GM23248 (cell line): ENCODE measurements around the gene C17orf114.
"Not testable (repeated sequence)": the region's sequence is repeated elsewhere in the genome, so short reads cannot be mapped to it uniquely, and the experiment has no call there.

Experiments used
- DNase-seq: peaks from one replicate; pipeline ENCODE4 v3.0.0-alpha.2; 2015
- H2AFZ ChIP-seq: fragments of 200-600 bp; sonication (generic); 2 replicates; pipeline ENCODE4 v1.6.1; 2016; ENCODE audit warnings: antibody characterized with exemption
- H3F3A ChIP-seq: fragments of 200-600 bp; sonication (generic); 2 replicates; pipeline ENCODE4 v1.6.1; 2016; ENCODE audit warnings: mild to moderate bottlenecking, antibody characterized with exemption, mixed run types; ENCODE audit not compliant: insufficient read depth
- H3K27ac ChIP-seq: fragments of 200-600 bp; sonication (generic); 2 replicates; pipeline ENCODE4 v1.5.1; 2016; ENCODE audit warnings: mild to moderate bottlenecking
- H3K27me3 ChIP-seq: fragments of 200-600 bp; sonication (generic); replicated peaks from 2 replicates; pipeline ENCODE4 v1.6.1; 2016; ENCODE audit warnings: mild to moderate bottlenecking; ENCODE audit not compliant: insufficient read depth
- H3K36me3 ChIP-seq: fragments of 200-600 bp; sonication (generic); 2 replicates; pipeline ENCODE4 v1.6.1; 2016; ENCODE audit warnings: low read depth, mild to moderate bottlenecking
- H3K4me1 ChIP-seq: fragments of 200-600 bp; sonication (generic); 2 replicates; pipeline ENCODE4 v1.6.1; 2016; ENCODE audit warnings: mild to moderate bottlenecking; ENCODE audit not compliant: insufficient read depth
- H3K4me2 ChIP-seq: fragments of 200-600 bp; sonication (generic); one replicate; pipeline ENCODE4 v1.6.1; 2016; ENCODE audit warnings: mild to moderate bottlenecking; ENCODE audit not compliant: unreplicated experiment
- H3K4me3 ChIP-seq: fragments of 200-600 bp; sonication (generic); 2 replicates; pipeline ENCODE4 v1.5.1; 2016; ENCODE audit warnings: mild to moderate bottlenecking
- H3K79me2 ChIP-seq: fragments of 200-600 bp; sonication (generic); 2 replicates; pipeline ENCODE4 v1.6.1; 2016; ENCODE audit warnings: mild to moderate bottlenecking; ENCODE audit not compliant: insufficient read depth
- H3K9ac ChIP-seq: fragments of 200-600 bp; sonication (generic); 2 replicates; pipeline ENCODE4 v1.6.1; 2016; ENCODE audit warnings: mild to moderate bottlenecking
- H3K9me2 ChIP-seq: fragments of 200-600 bp; sonication (generic); 2 replicates; pipeline ENCODE4 v1.6.1; 2016; ENCODE audit warnings: mixed run types, mild to moderate bottlenecking, moderate library complexity; ENCODE audit not compliant: insufficient read depth
- H3K9me3 ChIP-seq: fragments of 200-600 bp; sonication (generic); one replicate; pipeline ENCODE4 v1.6.1; 2017; ENCODE audit warnings: low read depth
- H4K20me1 ChIP-seq: fragments of 200-600 bp; sonication (generic); 2 replicates; pipeline ENCODE4 v1.6.0; 2016; ENCODE audit not compliant: insufficient read depth
- EZH2 ChIP-seq: fragments of 200-600 bp; sonication (generic); IDR thresholded peaks from 2 replicates; pipeline ENCODE4 v1.6.1; 2018; ENCODE audit warnings: antibody characterized with exemption, mild to moderate bottlenecking; ENCODE audit not compliant: insufficient read depth, poor library complexity, severe bottlenecking
- EZH2phosphoT487 ChIP-seq: fragments of 200-600 bp; sonication (generic); IDR thresholded peaks from 2 replicates; pipeline ENCODE4 v1.6.1; 2018; ENCODE audit warnings: antibody characterized with exemption, moderate library complexity, mild to moderate bottlenecking, low read depth; ENCODE audit not compliant: insufficient read depth
- WGBS, 2 experiments: methylation state at CpG; one replicate each; pipeline ENCODE4 v1.1.6; 2015 to 2017; ENCODE audit warnings: low lambda C conversion rate in 2 of 2, low coverage in 1 of 2; ENCODE audit errors: missing lambda C conversion rate in 2 of 2; 5-methylcytosine and 5-hydroxymethylcytosine counted together
- in situ Hi-C: fragments of 300-500 bp; cut with MboI; formaldehyde crosslinking; loops from 2 replicates; pipeline ENCODE4 v1.15.0; 2020

C17orf114 gene

DNA sequence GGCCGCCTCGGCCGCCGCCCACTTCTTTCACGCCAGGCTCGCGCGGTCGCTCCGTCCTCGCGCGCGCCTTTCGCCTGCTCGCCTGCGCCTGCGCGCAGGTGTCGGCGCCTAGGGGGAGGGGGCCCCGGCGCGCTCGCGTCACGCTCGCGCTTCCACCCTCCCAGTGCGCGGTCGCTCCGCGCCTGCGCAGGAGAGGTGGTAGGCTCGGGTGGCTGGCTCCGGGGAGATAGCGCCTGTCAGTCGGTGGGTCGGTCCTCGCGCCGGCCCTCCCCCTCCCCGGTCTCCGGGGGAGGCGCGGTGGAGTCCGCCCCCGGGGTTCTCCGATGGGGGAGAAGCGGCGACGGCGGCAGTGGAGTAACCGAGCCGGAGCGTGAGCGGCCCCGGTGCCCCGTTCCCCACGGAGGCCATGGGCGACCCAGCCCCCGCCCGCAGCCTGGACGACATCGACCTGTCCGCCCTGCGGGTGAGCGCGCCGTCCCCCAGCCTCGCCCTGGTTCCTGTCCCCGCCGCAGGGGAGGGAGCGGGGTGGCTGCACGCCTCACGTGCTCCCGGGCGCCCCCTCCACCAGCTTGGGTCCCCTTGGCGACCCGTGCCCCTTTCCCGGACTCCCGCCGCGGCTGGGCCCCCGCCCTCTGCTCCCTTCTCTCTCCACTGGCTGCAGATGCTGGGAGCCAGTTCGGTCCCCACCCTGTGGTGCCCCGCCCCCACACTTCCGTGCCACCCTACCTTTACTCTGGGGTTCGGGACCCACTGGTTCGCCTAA, 31.2 kb upstream of the C17orf114 start, which contains the start of gene MINK1:
MINK1 (plus strand) TSS at position 163 of the 763 bp plus-strand sequence; CDS start at position 407, 244 bp downstream.
- H3F3A ChIP-seq, result no peaks in the 10 kb centered on the region
- 1 to 3% methylated on average over 40 to 45 of the region's 91 CpGs for WGBS, 2 experiments
- no peaks in the 10 kb centered on the region for H3K36me3 ChIP-seq
- H2AFZ ChIP-seq, result peak within 1 kb of the TSS; percentile 73
- H3K4me1 ChIP-seq, result peaks cover 8% of the 10 kb centered on the region; the same call in 1 of the 2 replicates
- H3K27me3 ChIP-seq, result no peaks in the 10 kb centered on the region
- peak; percentile 97 for DNase-seq
- in situ Hi-C loops, result no loop called here
- TF ChIP-seq EZH2phosphoT487 (no peak), EZH2 (no peak)
- peaks cover 51% of the 10 kb centered on the region for H3K79me2 ChIP-seq
- H4K20me1 ChIP-seq, result peaks cover 11% of the 10 kb centered on the region
- peak within 1 kb of the TSS; percentile 91 for H3K4me2 ChIP-seq
- no peaks in the 10 kb centered on the region for H3K9me3 ChIP-seq
- H3K9ac ChIP-seq, result peak within 1 kb of the TSS; percentile 81
- H3K4me3 ChIP-seq, result peak within 1 kb of the TSS; percentile 78
- peak within 1 kb of the TSS; percentile 51 for H3K27ac ChIP-seq
- no peaks in the 10 kb centered on the region for H3K9me2 ChIP-seq

DNA sequence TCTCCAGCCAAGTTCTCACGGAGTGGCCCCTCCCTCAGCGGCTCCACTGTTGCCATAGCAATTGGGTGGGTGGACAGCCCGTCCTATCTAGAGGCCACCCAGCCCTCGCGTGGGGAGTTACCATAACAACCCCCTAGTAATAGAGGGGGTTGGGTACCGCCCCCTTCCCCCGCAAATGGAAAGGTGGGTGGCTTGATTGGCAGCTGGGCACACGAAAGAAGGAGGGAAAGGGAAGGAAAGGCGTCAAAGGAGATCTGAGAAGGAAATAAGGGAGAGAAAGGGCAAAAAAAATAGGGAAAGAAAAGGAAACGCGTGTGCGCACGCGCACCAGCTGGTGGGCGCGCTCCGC, 30.7 kb upstream of the C17orf114 start:
- in situ Hi-C loops, H3K9me3 ChIP-seq, H3K36me3 ChIP-seq, DNase-seq, H3K27me3 ChIP-seq, H3F3A ChIP-seq, H3K4me1 ChIP-seq, H3K9me2 ChIP-seq: not testable (repeated sequence)
- Histone ChIP-seq H4K20me1 (peaks cover 11% of the 10 kb centered on the region), H3K27ac (peak overlapping the region; percentile 51), H3K9ac (peak overlapping the region; percentile 81), H3K4me3 (peak overlapping the region; percentile 78), H3K79me2 (peaks cover 46% of the 10 kb centered on the region), H3K4me2 (peak overlapping the region; percentile 66), H2AFZ (peak overlapping the region; percentile 67)
- 0 to 2% methylated on average over 9 to 11 of the region's 17 CpGs for WGBS, 2 experiments

DNA sequence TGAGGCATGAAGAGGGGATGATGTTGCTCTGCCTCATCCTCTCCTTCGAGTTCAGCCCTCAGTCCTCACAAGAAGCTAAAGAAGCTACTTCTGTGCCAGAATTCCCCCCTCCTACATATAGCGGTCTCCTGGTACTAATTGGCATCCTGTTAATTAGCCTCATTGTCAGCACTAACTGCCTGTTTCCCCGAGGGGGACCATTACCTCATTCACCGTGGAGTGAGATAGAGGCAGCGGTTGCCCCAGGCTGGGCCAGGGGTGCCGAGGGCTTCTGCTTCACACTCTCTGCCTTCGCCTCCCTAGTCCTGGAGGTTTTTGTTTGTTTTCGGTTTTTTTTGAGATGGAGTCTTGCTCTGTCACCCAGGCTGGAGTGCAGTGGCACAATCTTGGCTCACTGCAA, 25.3 kb upstream of the C17orf114 start:
- H4K20me1 ChIP-seq, result no peaks in the 10 kb centered on the region
- 76 to 80% methylated on average over 8 of the region's 8 CpGs for WGBS, 2 experiments
- no peak overlapping the region for H3K4me3 ChIP-seq
- in situ Hi-C loops, result no loop called here
- H3K4me1 ChIP-seq, result no peaks in the 10 kb centered on the region
- H3K36me3 ChIP-seq, result no peaks in the 10 kb centered on the region
- no peak for TF ChIP-seq EZH2phosphoT487
- no peak for TF ChIP-seq EZH2
- no peaks in the 10 kb centered on the region for H3K9me3 ChIP-seq
- H3K27me3 ChIP-seq, result no peaks in the 10 kb centered on the region
- no peak for DNase-seq
- no peaks in the 10 kb centered on the region for H3K9me2 ChIP-seq
- no peak overlapping the region for H3K9ac ChIP-seq
- no peak overlapping the region for H2AFZ ChIP-seq
- H3K79me2 ChIP-seq, result no peaks in the 10 kb centered on the region
- H3F3A ChIP-seq, result no peaks in the 10 kb centered on the region
- no peak overlapping the region for H3K27ac ChIP-seq
- H3K4me2 ChIP-seq, result no peak overlapping the region

DNA sequence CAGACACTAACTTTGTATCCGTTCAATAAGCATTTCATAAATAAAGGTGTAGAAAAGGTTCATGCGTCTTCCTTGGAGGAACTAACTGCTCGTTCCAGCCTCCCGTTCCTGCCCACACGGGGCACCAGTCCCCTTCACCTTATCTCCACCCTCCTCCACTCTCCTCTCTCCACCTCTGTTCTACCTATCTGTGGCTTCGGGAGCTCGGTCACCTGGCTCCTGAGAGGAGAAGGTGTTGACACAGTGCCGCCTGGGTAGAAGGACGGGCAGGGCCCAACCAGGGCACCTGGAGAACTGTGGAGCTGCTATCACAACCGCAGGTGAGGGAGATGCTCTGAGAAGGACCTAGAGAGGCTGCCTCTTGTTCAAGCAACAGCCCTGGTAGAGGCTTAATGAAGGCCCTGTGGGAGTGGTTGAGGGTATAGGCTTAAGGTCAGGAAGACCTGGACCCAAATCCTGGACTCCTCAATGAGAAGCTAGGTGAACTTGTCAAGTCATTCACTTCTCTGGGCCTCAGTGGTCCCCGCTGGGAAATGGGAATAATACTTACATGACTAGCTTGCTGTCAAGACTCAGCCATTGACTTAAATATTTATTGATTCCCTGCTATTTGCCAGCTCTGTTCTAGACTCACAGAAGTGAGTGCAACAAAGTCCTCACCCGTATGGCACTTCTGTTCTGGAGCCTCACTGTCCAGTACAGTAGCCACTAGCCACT, 21.4 kb upstream of the C17orf114 start:
- no peak for DNase-seq
- Histone ChIP-seq H3K4me3 (no peak overlapping the region), H2AFZ (no peak overlapping the region), H3K27me3 (no peaks in the 10 kb centered on the region), H3K4me2 (no peak overlapping the region), H3F3A (no peaks in the 10 kb centered on the region), H3K9me2 (no peaks in the 10 kb centered on the region), H3K79me2 (no peaks in the 10 kb centered on the region), H3K4me1 (no peaks in the 10 kb centered on the region), H3K9me3 (no peaks in the 10 kb centered on the region), H3K9ac (no peak overlapping the region), H4K20me1 (no peaks in the 10 kb centered on the region), H3K27ac (no peak overlapping the region), H3K36me3 (no peaks in the 10 kb centered on the region)
- TF ChIP-seq EZH2 (no peak), EZH2phosphoT487 (no peak)
- 86 to 87% methylated on average over 12 of the region's 12 CpGs for WGBS, 2 experiments
- in situ Hi-C loops, result no loop called here
